HG02870 (cell line): Measurements from ENCODE around the gene OST4.
"Not testable (repeated sequence)": the region's sequence is repeated elsewhere in the genome, so short reads cannot be mapped to it uniquely, and the experiment has no call there.

ENCODE experiments used
- ATAC-seq: cut with Tn5 transposase; IDR thresholded peaks from one replicate; pipeline ENCODE4 v1.9.1; 2021; ENCODE audit warnings: mild to moderate bottlenecking, moderate library complexity; ENCODE audit not compliant: unreplicated experiment

The OST4 gene

GRCh38 chr2:27080140-27080469, 8.7 kb upstream of the OST4 start:
- no peak for ATAC-seq

DNA sequence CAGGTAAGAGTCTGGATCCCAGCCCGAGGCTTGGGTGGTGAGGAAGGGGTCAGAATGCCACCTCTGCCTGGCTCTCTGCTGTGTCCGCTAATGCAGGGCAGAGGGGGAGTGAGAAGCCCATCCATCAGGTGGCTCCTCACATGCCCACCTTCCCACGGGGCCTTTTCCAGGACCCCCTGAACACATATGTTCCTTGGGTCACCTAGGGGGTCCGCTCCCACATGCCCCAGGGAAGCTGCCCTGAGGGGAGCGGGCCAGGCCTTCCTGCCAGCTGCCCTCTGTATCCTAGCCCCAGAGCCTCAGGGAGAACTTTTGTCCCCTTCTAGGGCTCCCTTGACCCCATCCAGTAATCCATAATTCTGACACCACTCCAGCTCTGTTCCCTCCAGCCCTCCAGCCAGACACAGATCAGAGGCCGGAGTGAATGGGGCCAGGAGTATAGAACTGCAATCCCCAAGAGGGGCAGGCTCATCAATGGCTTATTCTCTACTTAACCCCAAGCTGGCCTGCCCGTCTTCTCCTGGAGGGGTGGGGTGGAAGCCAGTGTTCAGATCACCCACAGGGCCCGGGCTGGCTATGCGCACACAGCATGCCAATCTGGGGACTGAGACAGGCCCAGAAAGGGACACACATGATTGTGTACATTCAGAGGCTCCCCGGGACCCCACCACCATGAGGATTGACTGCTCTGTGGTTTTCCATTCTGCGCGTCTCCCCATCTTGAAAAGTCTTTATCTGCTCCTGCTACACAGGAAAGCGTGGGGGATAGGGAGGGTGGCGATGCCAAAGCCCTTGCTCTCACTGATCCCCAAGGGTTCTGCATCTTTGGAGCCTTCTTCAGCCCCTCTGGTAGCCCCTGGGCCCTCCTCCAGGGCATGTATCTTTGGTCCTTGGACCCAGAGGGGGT, 8.0 kb upstream of the OST4 start:
- no peak for ATAC-seq

DNA sequence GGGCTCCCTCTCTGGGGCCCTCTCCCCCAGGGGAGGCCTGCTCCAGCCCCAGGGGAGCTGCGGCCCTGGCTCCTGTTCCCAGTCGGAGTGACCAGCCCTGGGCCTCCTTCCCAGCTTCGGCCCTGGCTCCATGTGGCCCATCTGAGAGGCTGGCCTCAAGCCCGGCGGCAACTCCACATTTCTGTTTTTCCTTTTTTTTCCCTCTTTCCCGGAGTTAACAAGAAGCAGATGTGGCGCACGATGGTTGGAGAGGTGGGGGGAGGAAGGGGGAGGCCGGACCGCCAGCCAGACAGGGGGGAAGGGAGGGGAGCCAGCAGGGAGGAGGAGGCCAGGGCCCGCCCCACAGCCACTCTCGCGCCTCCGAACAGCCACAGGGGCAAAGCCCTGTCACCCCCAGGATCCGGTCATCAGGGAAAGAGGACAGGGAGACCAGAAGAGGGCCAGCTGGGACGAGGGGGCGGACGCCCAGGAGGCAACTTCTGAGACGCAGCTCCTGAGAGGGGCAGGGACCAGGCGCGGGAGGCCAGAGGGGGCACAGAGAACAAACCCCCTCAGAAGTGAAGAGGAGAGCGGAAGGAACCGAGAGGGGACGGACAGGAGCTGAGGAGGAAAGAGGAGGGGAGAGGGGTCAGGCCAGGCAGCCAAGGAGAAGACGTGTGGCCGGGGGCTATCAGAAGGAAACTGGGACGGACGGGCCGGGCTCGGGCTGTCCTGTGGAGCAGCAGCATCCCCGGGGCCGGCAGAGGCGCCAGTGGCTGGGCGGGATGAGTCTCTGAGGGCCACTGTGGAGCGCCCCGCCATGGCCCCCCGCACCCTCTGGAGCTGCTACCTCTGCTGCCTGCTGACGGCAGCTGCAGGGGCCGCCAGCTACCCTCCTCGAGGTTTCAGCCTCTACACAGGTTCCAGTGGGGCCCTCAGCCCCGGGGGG, 7.1 kb upstream of the OST4 start, which contains the start of gene EMILIN1:
EMILIN1 (plus strand) TSS at position 349 of the 928 bp plus-strand sequence; CDS start at position 800, 451 bp downstream.
- no peak for ATAC-seq

GRCh38 chr2:27077231-27077630, 5.8 kb upstream of the OST4 start:
- ATAC-seq = no peak

GRCh38 chr2:27076323-27076722, 4.9 kb upstream of the OST4 start:
- ATAC-seq = no peak

- ATAC-seq = not testable (repeated sequence)
These were observed 4.1 kb upstream of the OST4 start for GRCh38 chr2:27075566-27075871.

- no peak for ATAC-seq
These were observed 3.5 kb upstream of the OST4 start for GRCh38 chr2:27074738-27075565.

GRCh38 chr2:27073782-27074181, 2.3 kb upstream of the OST4 start:
- ATAC-seq = no peak

GRCh38 chr2:27072920-27073319, 1.5 kb upstream of the OST4 start:
- ATAC-seq = no peak

- ATAC-seq = peak; percentile 15
These were observed 756 bp upstream of the OST4 start for GRCh38 chr2:27071990-27072830.

GRCh38 chr2:27070653-27071276, 689 bp downstream of the OST4 start:
- ATAC-seq = no peak

DNA sequence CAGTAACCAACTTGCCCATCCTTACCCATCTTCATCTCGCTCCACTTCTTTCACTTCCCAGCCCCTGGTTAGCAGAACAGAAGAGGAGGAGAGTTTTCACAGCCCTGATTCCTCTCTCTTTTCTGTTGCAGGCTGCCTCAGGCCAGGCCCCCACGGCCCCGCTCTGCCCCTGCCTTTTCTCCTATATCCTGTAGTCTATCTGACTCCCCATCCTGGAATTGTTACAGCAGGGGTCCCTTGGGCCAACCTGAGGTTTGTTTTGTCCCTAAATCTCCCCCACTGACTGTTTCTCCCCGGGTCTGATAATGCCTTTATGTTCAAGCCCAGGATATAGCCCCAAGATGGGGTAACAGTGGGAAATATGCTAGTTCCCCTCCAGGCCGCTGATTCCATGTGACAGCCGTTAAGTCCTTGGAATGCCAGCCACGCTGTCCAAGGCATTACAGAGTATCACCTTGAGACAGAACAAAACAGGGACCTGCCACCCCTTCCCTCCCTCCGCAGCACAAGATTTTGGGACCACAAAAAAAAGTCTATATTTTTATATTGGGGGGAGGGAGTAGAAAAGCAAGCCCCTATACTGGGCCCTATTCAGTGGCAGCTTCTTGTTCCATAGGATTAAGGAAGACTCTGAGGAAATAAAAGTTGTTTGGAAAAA, 1.4 kb downstream of the OST4 start:
- no peak for ATAC-seq

- no peak for ATAC-seq
These were observed 2.0 kb downstream of the OST4 start for GRCh38 chr2:27069436-27069835.

DNA sequence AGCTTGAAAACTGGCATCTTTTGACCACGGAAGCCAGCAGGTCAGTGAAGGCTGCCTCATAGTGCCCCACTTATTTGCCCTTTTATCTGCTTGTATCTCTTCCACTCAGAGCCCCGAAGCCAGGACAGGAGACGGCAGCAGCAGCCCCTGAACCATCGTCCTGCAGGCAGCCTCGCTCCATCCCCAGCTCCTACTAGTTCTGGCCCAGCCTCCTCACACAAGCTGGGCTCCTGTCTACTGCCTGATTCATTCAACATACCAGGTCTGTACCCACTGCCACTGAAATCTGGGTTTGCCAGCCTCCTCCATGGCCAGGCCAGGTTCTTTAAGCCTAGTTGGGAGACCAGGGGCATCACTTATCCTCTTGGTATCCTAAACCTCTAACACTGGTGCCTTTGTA, 4.1 kb downstream of the OST4 start:
- ATAC-seq = no peak

GRCh38 chr2:27065128-27065527, 6.3 kb downstream of the OST4 start:
- no peak for ATAC-seq

DNA sequence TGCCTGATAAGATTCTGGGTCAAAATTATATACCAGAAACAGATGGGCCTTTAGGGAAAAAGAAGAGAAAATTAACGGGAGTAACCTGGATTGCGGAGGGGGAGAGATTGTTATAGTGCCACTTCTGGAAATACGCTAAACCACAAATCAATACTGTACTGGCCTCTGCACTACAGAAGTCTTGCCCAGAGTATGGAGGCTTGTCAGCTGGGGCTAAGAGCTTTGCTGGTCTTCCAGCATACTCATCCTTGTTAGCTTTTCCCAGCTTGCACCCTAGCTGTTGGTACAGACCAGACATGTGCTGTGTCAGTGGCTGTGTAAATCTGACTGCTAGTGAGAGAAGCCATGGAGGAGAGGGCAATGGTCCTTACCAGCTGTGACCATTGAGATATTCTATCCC, 11.1 kb downstream of the OST4 start:
- ATAC-seq = no peak

- ATAC-seq = no peak
These were observed 12.2 kb downstream of the OST4 start for GRCh38 chr2:27059141-27059820.

DNA sequence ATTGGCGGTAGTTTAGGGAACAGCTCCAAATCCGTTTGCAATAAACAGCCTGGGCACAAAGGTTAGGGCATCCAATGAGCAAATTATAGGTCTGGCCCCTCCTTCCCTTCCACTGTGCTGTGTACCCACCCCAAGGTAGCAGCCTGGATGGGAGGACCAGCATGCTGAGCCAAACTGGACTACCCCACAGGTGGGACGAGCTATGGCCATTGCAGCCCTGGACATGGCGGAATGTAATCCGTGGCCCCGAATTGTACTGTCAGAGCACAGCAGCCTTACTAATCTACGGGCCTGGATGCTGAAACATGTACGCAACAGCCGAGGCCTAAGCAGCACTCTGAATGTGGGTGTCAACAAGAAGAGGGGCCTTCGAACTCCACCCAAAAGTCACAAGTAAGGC, 13.2 kb downstream of the OST4 start:
- no peak for ATAC-seq

DNA sequence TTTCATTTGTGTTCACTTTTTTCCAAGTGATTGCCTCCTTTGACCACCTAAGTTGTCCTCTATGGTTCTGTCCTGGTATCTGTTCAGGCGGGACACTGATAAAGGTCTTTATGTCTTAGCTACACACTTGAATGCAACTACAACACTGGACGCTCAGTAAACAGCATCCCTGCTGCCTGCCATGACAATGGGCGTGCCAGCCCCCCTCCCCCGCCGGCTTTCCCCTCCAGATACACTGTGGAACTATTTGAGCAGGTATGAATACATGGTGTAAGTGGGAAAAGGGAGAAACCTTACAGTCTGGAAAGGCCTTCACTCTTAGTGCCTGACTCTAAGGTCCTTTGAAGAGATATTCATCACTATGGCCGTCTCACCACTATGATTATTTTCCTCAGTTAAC, 14.3 kb downstream of the OST4 start:
- no peak for ATAC-seq
